HG02981 (cell line): ENCODE measurements around the gene FOXN3.
"Not testable (repeated sequence)": the region's sequence is repeated elsewhere in the genome, so short reads cannot be mapped to it uniquely, and the experiment has no call there.

Source experiments
- ATAC-seq: cut with Tn5 transposase; IDR thresholded peaks from one replicate; pipeline ENCODE4 v1.9.1; 2021; ENCODE audit warnings: mild to moderate bottlenecking, moderate library complexity; ENCODE audit not compliant: unreplicated experiment

FOXN3 gene

GRCh38 chr14:89178800-89179535 lies 238.1 kb downstream of the FOXN3 start:
- ATAC-seq, result no peak

- no peak for ATAC-seq
These were observed 238.7 kb downstream of the FOXN3 start for GRCh38 chr14:89178376-89178775.

GRCh38 chr14:89175881-89176799 lies 240.9 kb downstream of the FOXN3 start:
- no peak for ATAC-seq

- ATAC-seq, result no peak
These were observed 245.4 kb downstream of the FOXN3 start for GRCh38 chr14:89171628-89172027.

- no peak for ATAC-seq
These were observed 245.9 kb downstream of the FOXN3 start for GRCh38 chr14:89171168-89171567.

- no peak for ATAC-seq
These were observed 249.3 kb downstream of the FOXN3 start for GRCh38 chr14:89167705-89168104.

GRCh38 chr14:89166633-89167032 lies 250.4 kb downstream of the FOXN3 start:
- no peak for ATAC-seq

GRCh38 chr14:89165189-89166181 lies 251.5 kb downstream of the FOXN3 start:
- peak; percentile 64 for ATAC-seq

- ATAC-seq, result peak; percentile 24
These were observed 252.6 kb downstream of the FOXN3 start for GRCh38 chr14:89164168-89165073.

- ATAC-seq, result no peak
These were observed 253.9 kb downstream of the FOXN3 start for GRCh38 chr14:89163031-89163636.

- no peak for ATAC-seq
These were observed 254.4 kb downstream of the FOXN3 start for GRCh38 chr14:89162586-89162985.

GRCh38 chr14:89160437-89160836 lies 256.6 kb downstream of the FOXN3 start:
- ATAC-seq, result no peak

- no peak for ATAC-seq
These were observed 258.3 kb downstream of the FOXN3 start for GRCh38 chr14:89158701-89159100.

GRCh38 chr14:89158104-89158503 lies 258.9 kb downstream of the FOXN3 start:
- not testable (repeated sequence) for ATAC-seq

- no peak for ATAC-seq
These were observed 261.5 kb downstream of the FOXN3 start for GRCh38 chr14:89155491-89155890.

- not testable (repeated sequence) for ATAC-seq
These were observed 265.3 kb downstream of the FOXN3 start for GRCh38 chr14:89151693-89152092.

- ATAC-seq, result no peak
These were observed 270.8 kb downstream of the FOXN3 start for GRCh38 chr14:89146274-89146673.

GRCh38 chr14:89144642-89145041 lies 272.4 kb downstream of the FOXN3 start:
- ATAC-seq, result no peak

- no peak for ATAC-seq
These were observed 273.0 kb downstream of the FOXN3 start for GRCh38 chr14:89144066-89144465.
